HCT116 (cell line): ENCODE data around the gene SESN1. TPM values are rescaled to one million over a fixed set of nuclear protein-coding genes. Genes with fewer than 3 reads are reported as not detected.

Source experiments
- ATAC-seq: fragments of 200-7000 bp; cut with Tn5 transposase; 2 replicates; pipeline ENCODE4 v1.9.1; 2020; ENCODE audit warnings: mild to moderate bottlenecking, moderate library complexity
- BruUV-seq: library from RNA; stranded (reverse); fragments of 400-500 nt; replicated peaks from 2 replicates; lab custom pipeline; 2021; lab: Mats Ljungman, UMichigan
- CTCF ChIA-PET: fragments of 300-600 bp; sonication (Branson Sonifier 250); formaldehyde crosslinking; loops from one replicate; lab custom pipeline; 2021; ENCODE audit warnings: antibody characterized with exemption; lab: Charles Lee
- POLR2A ChIA-PET: fragments of 300-600, 350-600 bp; sonication (Branson Sonifier 250); formaldehyde crosslinking; loops from one replicate; lab custom pipeline; 2021; ENCODE audit warnings: antibody characterized with exemption; lab: Charles Lee
- RAD21 ChIA-PET, 2 experiments: fragments of 300-600 bp; sonication (Branson Sonifier 250); formaldehyde crosslinking; loops; one replicate each; lab custom pipeline; 2023; ENCODE audit warnings: low total read pairs in 2 of 2; ENCODE audit not compliant: uncharacterized antibody in 2 of 2, unreplicated experiment in 2 of 2, low non-redundant PET in 1 of 2; lab: Charles Lee
- DNase-seq: peaks from one replicate; pipeline ENCODE4 v3.0.0-alpha.2; 2010; ENCODE audit warnings: low read depth, low spot score
- H2AFZ ChIP-seq: fragments of 200-600 bp; shearing (Covaris generic), sonication (generic); 2 replicates; pipeline ENCODE4 v1.6.1; 2017; ENCODE audit warnings: low read depth, mixed run types, mixed read lengths, antibody characterized with exemption, low read length; ENCODE audit not compliant: poor library complexity, severe bottlenecking
- H3K27ac ChIP-seq: 2 replicates; pipeline ENCODE4 v1.5.1; 2012; ENCODE audit warnings: low read depth, low read length
- H3K27me3 ChIP-seq: fragments of 200-600 bp; sonication (generic); 2 replicates; pipeline ENCODE4 v1.6.1; 2016; ENCODE audit warnings: mixed run types, low read length, mixed read lengths; ENCODE audit not compliant: insufficient read depth
- H3K36me3 ChIP-seq, 2 experiments: fragments of 200-500 bp in 1 of 2; fragments of 200-600 bp in 1 of 2; sonication (Bioruptor generic) in 1 of 2; sonication (generic) in 1 of 2; 2 replicates each; pipeline versions ENCODE4 v1.5.1 to v1.6.1; 2014 to 2016; ENCODE audit warnings: low read length in 2 of 2, inconsistent platforms in 1 of 2, mixed read lengths in 1 of 2, mixed run types in 1 of 2; ENCODE audit not compliant: insufficient read depth in 2 of 2, control insufficient read depth in 1 of 2
- H3K4me1 ChIP-seq, 2 experiments: fragments of 200-600 bp in 1 of 2; sonication (generic) in 1 of 2; 2 replicates each; pipeline versions ENCODE4 v1.5.1 to v1.6.1; 2012 to 2017; ENCODE audit warnings: low read length in 2 of 2, inconsistent platforms in 1 of 2, mild to moderate bottlenecking in 1 of 2, mixed read lengths in 1 of 2, mixed run types in 1 of 2, moderate library complexity in 1 of 2; ENCODE audit not compliant: insufficient read depth in 2 of 2, control insufficient read depth in 1 of 2
- H3K4me2 ChIP-seq: fragments of 200-600 bp; sonication (generic); 2 replicates; pipeline ENCODE4 v1.6.1; 2017; ENCODE audit warnings: mixed run types, low read length, mixed read lengths
- H3K4me3 ChIP-seq, 2 experiments: fragments of 200-600 bp in 1 of 2; sonication (generic) in 1 of 2; replicated peaks in 1 of 2; 2 replicates each; pipeline ENCODE4 v1.5.1; 2011 to 2016; ENCODE audit warnings: low read length in 2 of 2, control low read depth in 1 of 2, low read depth in 1 of 2, mild to moderate bottlenecking in 1 of 2, mixed read lengths in 1 of 2, mixed run types in 1 of 2
- H3K79me2 ChIP-seq: fragments of 200-600 bp; sonication (generic); 2 replicates; pipeline ENCODE4 v1.6.1; 2017; ENCODE audit warnings: mild to moderate bottlenecking, mixed run types, low read length, moderate library complexity, mixed read lengths; ENCODE audit not compliant: insufficient read depth
- H3K9ac ChIP-seq: fragments of 200-600 bp; sonication (generic); 2 replicates; pipeline ENCODE4 v1.6.1; 2016; ENCODE audit warnings: low read length, mixed read lengths
- H3K9me2 ChIP-seq: fragments of 200-600 bp; sonication (generic), shearing (Covaris generic); 2 replicates; pipeline ENCODE4 v1.6.1; 2017; ENCODE audit warnings: mixed run types, mild to moderate bottlenecking, moderate library complexity; ENCODE audit not compliant: insufficient read depth
- H3K9me3 ChIP-seq, 2 experiments: fragments of 200-500 bp in 1 of 2; fragments of 200-600 bp in 1 of 2; sonication (Bioruptor generic) in 1 of 2; sonication (generic) in 1 of 2; 2 replicates each; pipeline ENCODE4 v1.6.1; 2014 to 2017; ENCODE audit warnings: low read length in 2 of 2, mixed read lengths in 2 of 2, inconsistent platforms in 1 of 2, low read depth in 1 of 2, mild to moderate bottlenecking in 1 of 2, mixed run types in 1 of 2, moderate library complexity in 1 of 2; ENCODE audit not compliant: control insufficient read depth in 1 of 2, insufficient read depth in 1 of 2
- H4K20me1 ChIP-seq: fragments of 200-600 bp; sonication (generic), shearing (Covaris generic); 2 replicates; pipeline ENCODE4 v1.6.1; 2017; ENCODE audit warnings: mixed run types, mild to moderate bottlenecking, moderate library complexity; ENCODE audit not compliant: insufficient read depth
- CBX3 ChIP-seq: IDR thresholded peaks from 2 replicates; pipeline ENCODE4 v1.6.1; 2012; ENCODE audit warnings: low read depth
- CEBPB ChIP-seq: IDR thresholded peaks from 2 replicates; pipeline ENCODE4 v1.6.1; 2012; ENCODE audit warnings: low read depth
- EGR1 ChIP-seq: IDR thresholded peaks from 2 replicates; pipeline ENCODE4 v1.6.1; 2012; ENCODE audit warnings: low read depth
- EZH2 ChIP-seq: fragments of 200-600 bp; sonication (generic); IDR thresholded peaks from 2 replicates; pipeline ENCODE4 v1.6.1; 2017; ENCODE audit warnings: antibody characterized with exemption, mixed run types
- EZH2phosphoT487 ChIP-seq: fragments of 200-600 bp; IDR thresholded peaks from 2 replicates; pipeline ENCODE4 v1.6.1; 2018; ENCODE audit warnings: antibody characterized with exemption, borderline replicate concordance
- FOSL1 ChIP-seq: IDR thresholded peaks from 2 replicates; pipeline ENCODE4 v1.6.1; 2012; ENCODE audit warnings: low read depth
- JUND ChIP-seq: IDR thresholded peaks from 2 replicates; pipeline ENCODE4 v1.6.1; 2012
- POLR2A ChIP-seq: IDR thresholded peaks from 2 replicates; pipeline ENCODE4 v1.7.0; 2011; ENCODE audit warnings: borderline replicate concordance; ENCODE audit not compliant: insufficient read depth, insufficient read length; ENCODE audit errors: extremely low read depth
- POLR2AphosphoS5 ChIP-seq: IDR thresholded peaks from 2 replicates; pipeline ENCODE4 v1.6.1; 2011; ENCODE audit warnings: mild to moderate bottlenecking, low read depth, low read length, moderate library complexity
- RAD21 ChIP-seq: IDR thresholded peaks from 2 replicates; pipeline ENCODE4 v1.6.1; 2012; ENCODE audit warnings: low read depth, mild to moderate bottlenecking
- SIN3A ChIP-seq: IDR thresholded peaks from 2 replicates; pipeline ENCODE4 v1.6.1; 2012; ENCODE audit warnings: low read depth
- SP1 ChIP-seq: IDR thresholded peaks from 2 replicates; pipeline ENCODE4 v1.6.1; 2012; ENCODE audit warnings: low read depth
- SRF ChIP-seq: IDR thresholded peaks from 2 replicates; pipeline ENCODE4 v1.6.1; 2012; ENCODE audit warnings: low read depth
- TCF7L2 ChIP-seq: IDR thresholded peaks from 2 replicates; pipeline ENCODE4 v1.7.0; 2011; ENCODE audit warnings: borderline replicate concordance, inconsistent platforms; ENCODE audit not compliant: insufficient read depth, insufficient read length; ENCODE audit errors: extremely low read depth
- ZFX ChIP-seq: fragments of 450-650 bp; IDR thresholded peaks from 2 replicates; pipeline ENCODE4 v1.6.1; 2017
- intact Hi-C: fragments of 100-400 bp; cut with micrococcal nuclease; formaldehyde crosslinking; loops from 2 replicates; pipeline ENCODE4 v1.10.0; 2022
- total RNA-seq: library from RNA; stranded (reverse); gene quantifications from one replicate; pipeline ENCODE4 v1.2.1, GENCODE V29; 2021; ENCODE audit not compliant: unreplicated experiment
- TF ChIP-seq, protein P1 (sequence below): IDR thresholded peaks from 2 replicates; pipeline ENCODE4 v1.6.1; 2012

The SESN1 gene
- total RNA-seq, 1 experiment from 2014 or later, result 9.3 TPM

- Histone ChIP-seq H3K27ac (no peak overlapping the region), H3K4me2 (no peak overlapping the region), H3K9me2 (no peaks in the 10 kb centered on the region), H3K4me1 (no peaks in the 10 kb centered on the region), H3K9ac (no peak overlapping the region)
- CTCF ChIA-PET, result interaction anchor here (1.2 to 4.7 kb wide), 2 partner anchors 176 to 577 kb away, joined by 3 to 20 read pairs; no protein-coding TSS in a partner anchor
- no TSS peak for BruUV-seq
- TF ChIP-seq EGR1 (no peak), SIN3A (no peak), ZFX (no peak), CBX3 (no peak), SRF (no peak), POLR2AphosphoS5 (no peak), SP1 (no peak), EZH2phosphoT487 (no peak), CEBPB (no peak), EZH2 (no peak), FOSL1 (no peak), RAD21 (no peak)
- TF ChIP-seq, all 23 proteins: peak for 0
- DNase-seq, result no peak
- ChIA-PET POLR2A (no interaction called here), RAD21 (no interaction called here)
- H4K20me1 ChIP-seq, result no peaks in the 10 kb centered on the region
- ATAC-seq, result no peak
- no peaks in the 10 kb centered on the region for H3K9me3 ChIP-seq
- no peaks in the 10 kb centered on the region for H3K36me3 ChIP-seq
- H2AFZ ChIP-seq, result no peak overlapping the region
- no peaks in the 10 kb centered on the region for H3K79me2 ChIP-seq
- intact Hi-C loops, result loop anchor here (10.0 kb wide), 1 partner anchor 965 kb away; no protein-coding TSS in a partner anchor
- no peaks in the 10 kb centered on the region for H3K27me3 ChIP-seq
- no peak overlapping the region for H3K4me3 ChIP-seq
These were observed 24.9 kb downstream of the SESN1 start for GRCh38 chr6:109069746-109070145.

- ChIA-PET CTCF (no interaction called here), RAD21 (no interaction called here), POLR2A (no interaction called here)
- Histone ChIP-seq H3K36me3 (no peaks in the 10 kb centered on the region), H3K4me2 (no peak overlapping the region), H2AFZ (no peak overlapping the region), H3K27me3 (no peaks in the 10 kb centered on the region), H3K9me3 (no peaks in the 10 kb centered on the region), H3K27ac (no peak overlapping the region), H4K20me1 (no peaks in the 10 kb centered on the region), H3K4me1 (no peaks in the 10 kb centered on the region), H3K4me3 (no peak overlapping the region), H3K79me2 (no peaks in the 10 kb centered on the region), H3K9me2 (no peaks in the 10 kb centered on the region), H3K9ac (no peak overlapping the region)
- no TSS peak for BruUV-seq
- intact Hi-C loops, result no loop called here
- TF ChIP-seq JUND, result no peak
- TF ChIP-seq TCF7L2, result no peak
- TF ChIP-seq POLR2A, result no peak
- TF ChIP-seq, protein P1, sequence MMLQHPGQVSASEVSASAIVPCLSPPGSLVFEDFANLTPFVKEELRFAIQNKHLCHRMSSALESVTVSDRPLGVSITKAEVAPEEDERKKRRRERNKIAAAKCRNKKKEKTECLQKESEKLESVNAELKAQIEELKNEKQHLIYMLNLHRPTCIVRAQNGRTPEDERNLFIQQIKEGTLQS, result no peak
- ATAC-seq (no peak), DNase-seq (no peak)
These were observed 31.8 kb downstream of the SESN1 start for GRCh38 chr6:109062767-109063352.
